Kidney epithelial cell (primary cell): Measurements from ENCODE around the gene NACC2. TPM values are rescaled to one million over a fixed set of nuclear protein-coding genes. Genes with fewer than 3 reads are reported as not detected.

Source experiments
- DNase-seq: peaks from one replicate; pipeline ENCODE4 v3.0.0-alpha.2; 2010; ENCODE audit warnings: low read depth
- H3K27me3 ChIP-seq: 2 replicates; pipeline ENCODE4 v1.6.0; 2011; ENCODE audit warnings: low read length; ENCODE audit not compliant: control insufficient read depth, insufficient read depth
- H3K36me3 ChIP-seq: 2 replicates; pipeline ENCODE4 v1.5.1; 2011; ENCODE audit warnings: low read length; ENCODE audit not compliant: control insufficient read depth, insufficient read depth
- H3K4me3 ChIP-seq: 2 replicates; pipeline ENCODE4 v1.5.1; 2011; ENCODE audit warnings: low read depth, mild to moderate bottlenecking, control low read depth, low read length
- CTCF ChIP-seq: IDR thresholded peaks from 2 replicates; pipeline ENCODE4 v1.5.1; 2011; ENCODE audit warnings: mild to moderate bottlenecking, moderate library complexity, low read length, control low read depth, inconsistent platforms; ENCODE audit not compliant: insufficient read depth, poor library complexity, severe bottlenecking
- total RNA-seq: library from RNA; depleted of rRNA; stranded (reverse); fragments of >200 nt; gene quantifications from 2 replicates; pipeline ENCODE4 v1.2.3, GENCODE V29; 2015

The NACC2 gene
- total RNA-seq, 1 donor from 2014 or later = 26.0 TPM

- Histone ChIP-seq H3K4me3 (no peak overlapping the region), H3K36me3 (no peaks in the 10 kb centered on the region), H3K27me3 (no peaks in the 10 kb centered on the region)
- no peak for DNase-seq
- no peak for TF ChIP-seq CTCF
Measured at GRCh38 chr9:136086951-136087740, 7.9 kb downstream of the NACC2 start.

- DNase-seq = no peak
- no peak for TF ChIP-seq CTCF
Measured at GRCh38 chr9:136086213-136086881, 8.7 kb downstream of the NACC2 start.

GRCh38 chr9:136085815-136086212, 9.3 kb downstream of the NACC2 start:
- no peaks in the 10 kb centered on the region for H3K27me3 ChIP-seq
- no peak for TF ChIP-seq CTCF
- no peaks in the 10 kb centered on the region for H3K36me3 ChIP-seq
- no peak for DNase-seq
- no peak overlapping the region for H3K4me3 ChIP-seq

More at GRCh38 chr9:136086213-136086881, 8.7 kb downstream of the NACC2 start:
- no peak overlapping the region for H3K4me3 ChIP-seq
- H3K36me3 ChIP-seq = no peaks in the 10 kb centered on the region
- no peaks in the 10 kb centered on the region for H3K27me3 ChIP-seq

- no peaks in the 10 kb centered on the region for H3K36me3 ChIP-seq
- no peak overlapping the region for H3K4me3 ChIP-seq
- DNase-seq = no peak
- no peak for TF ChIP-seq CTCF
- H3K27me3 ChIP-seq = no peaks in the 10 kb centered on the region
Measured at GRCh38 chr9:136084063-136084944, 10.8 kb downstream of the NACC2 start.

- no peaks in the 10 kb centered on the region for H3K27me3 ChIP-seq
- no peak for TF ChIP-seq CTCF
- H3K36me3 ChIP-seq = no peaks in the 10 kb centered on the region
- DNase-seq = no peak
- H3K4me3 ChIP-seq = no peak overlapping the region
Measured at GRCh38 chr9:136083558-136084062, 11.5 kb downstream of the NACC2 start.
